ENCODE data around the gene DSCAML1. TPM values are rescaled to one million over a fixed set of nuclear protein-coding genes. Genes with fewer than 3 reads are reported as not detected.

DSCAML1 gene
- total RNA-seq, 2 experiments from 2014 or later: 0.13 to 0.29 TPM

GRCh38 chr11:117643606-117644300, 153.3 kb downstream of the DSCAML1 start:
- Mint-ChIP-seq H3K27ac (no peak overlapping the region), H3K27me3 (peaks cover 1% of the 10 kb centered on the region), H3K36me3 (ENCODE audit: low read depth) (no peaks in the 10 kb centered on the region), H3K9me3 (no peaks in the 10 kb centered on the region), H3K4me3 (no peak overlapping the region), H3K4me1 (ENCODE audit: low read depth) (no peaks in the 10 kb centered on the region)
- ATAC-seq: no peak
- ChIA-PET POLR2A (interaction anchor here (1.8 kb wide), 1 partner anchor 13 kb away, joined by 5 read pairs; no protein-coding TSS in a partner anchor), CTCF (no interaction called here)
- no peak for DNase-seq
- intact Hi-C loops (cut with micrococcal nuclease): no loop called here
- TF ChIP-seq CTCF (IDR thresholded peaks at IDR 0.05): no peak

- ATAC-seq: no peak
- DNase-seq: no peak
- Mint-ChIP-seq H3K4me1 (ENCODE audit: low read depth) (no peaks in the 10 kb centered on the region), H3K27me3 (peaks cover 1% of the 10 kb centered on the region), H3K36me3 (ENCODE audit: low read depth) (no peaks in the 10 kb centered on the region), H3K27ac (no peak overlapping the region), H3K9me3 (no peaks in the 10 kb centered on the region), H3K4me3 (no peak overlapping the region)
- TF ChIP-seq CTCF (IDR thresholded peaks at IDR 0.05): no peak
- POLR2A ChIA-PET: interaction anchor here (1.8 kb wide), 1 partner anchor 14 kb away, joined by 5 read pairs; no protein-coding TSS in a partner anchor
- CTCF ChIA-PET: no interaction called here
- intact Hi-C loops (cut with micrococcal nuclease): no loop called here
These were observed 154.2 kb downstream of the DSCAML1 start for GRCh38 chr11:117642835-117643234.

- no peak for TF ChIP-seq CTCF (IDR thresholded peaks at IDR 0.05)
- CTCF ChIA-PET: no interaction called here
These were observed 154.6 kb downstream of the DSCAML1 start for GRCh38 chr11:117642396-117642795.

GRCh38 chr11:117641008-117641915, 155.8 kb downstream of the DSCAML1 start:
- CTCF ChIA-PET: no interaction called here
- Mint-ChIP-seq H3K4me1 (ENCODE audit: low read depth) (no peaks in the 10 kb centered on the region), H3K36me3 (ENCODE audit: low read depth) (no peaks in the 10 kb centered on the region), H3K4me3 (no peak overlapping the region), H3K27me3 (peaks cover 1% of the 10 kb centered on the region), H3K27ac (no peak overlapping the region), H3K9me3 (no peaks in the 10 kb centered on the region)
- TF ChIP-seq CTCF (IDR thresholded peaks at IDR 0.05): no peak
- DNase-seq (no peak), ATAC-seq (no peak)
- POLR2A ChIA-PET: no interaction called here
- intact Hi-C loops (cut with micrococcal nuclease): no loop called here

More at GRCh38 chr11:117642396-117642795, 154.6 kb downstream of the DSCAML1 start:
- Mint-ChIP-seq H3K36me3 (ENCODE audit: low read depth) (no peaks in the 10 kb centered on the region), H3K27ac (no peak overlapping the region), H3K4me3 (no peak overlapping the region), H3K4me1 (ENCODE audit: low read depth) (no peaks in the 10 kb centered on the region), H3K9me3 (no peaks in the 10 kb centered on the region), H3K27me3 (peaks cover 1% of the 10 kb centered on the region)
- intact Hi-C loops (cut with micrococcal nuclease): no loop called here
- ATAC-seq: no peak
- POLR2A ChIA-PET: no interaction called here
- DNase-seq: no peak

- no peaks in the 10 kb centered on the region for H3K4me1 Mint-ChIP-seq (ENCODE audit: low read depth)
- H3K9me3 Mint-ChIP-seq: no peaks in the 10 kb centered on the region
- intact Hi-C loops (cut with micrococcal nuclease): no loop called here
- peaks cover 1% of the 10 kb centered on the region for H3K27me3 Mint-ChIP-seq
- no peak overlapping the region for H3K4me3 Mint-ChIP-seq
- no peak overlapping the region for H3K27ac Mint-ChIP-seq
- no peak for TF ChIP-seq CTCF (IDR thresholded peaks at IDR 0.05)
- ATAC-seq: no peak
- no peak for DNase-seq
- no peaks in the 10 kb centered on the region for H3K36me3 Mint-ChIP-seq (ENCODE audit: low read depth)
- ChIA-PET CTCF (no interaction called here), POLR2A (no interaction called here)
These were observed 157.0 kb downstream of the DSCAML1 start for GRCh38 chr11:117640041-117640440.
